HepG2 (cell line): ENCODE results near the gene DPP3. TPM values are rescaled to one million over a fixed set of nuclear protein-coding genes. Genes with fewer than 3 reads are reported as not detected.

Experiments used
- ATF7 ChIP-seq, 2 experiments: fragments of 450-650 bp in 1 of 2; sonication (generic) in 1 of 2; formaldehyde crosslinking in 1 of 2; IDR thresholded peaks; 2 replicates each; pipeline versions ENCODE4 v1.4.0 to v1.6.1; 2016 to 2020; ENCODE audit warnings: antibody characterized with exemption in 1 of 2, mild to moderate bottlenecking in 1 of 2, missing genetic modification reagents in 1 of 2
- CEBPZ ChIP-seq: IDR thresholded peaks from 2 replicates; pipeline ENCODE4 v1.6.1; 2012; ENCODE audit warnings: low read length, improper control_type of control experiment
- FOXO1 ChIP-seq: sonication (generic); formaldehyde crosslinking; IDR thresholded peaks from 2 replicates; pipeline ENCODE4 v1.4.0; 2020; ENCODE audit warnings: missing genetic modification reagents
- FOXP1 ChIP-seq, 2 experiments: fragments of 450-650 bp in 1 of 2; IDR thresholded peaks; 2 replicates each; pipeline ENCODE4 v1.6.1; 2017 to 2018; ENCODE audit warnings: antibody characterized with exemption in 1 of 2
- HES4 ChIP-seq: sonication (generic); formaldehyde crosslinking; IDR thresholded peaks from 2 replicates; pipeline ENCODE4 v1.9.0; 2021; ENCODE audit warnings: mild to moderate bottlenecking, missing genetic modification reagents, borderline replicate concordance
- MEIS2 ChIP-seq: sonication (generic); formaldehyde crosslinking; IDR thresholded peaks from 2 replicates; pipeline ENCODE4 v1.9.0; 2021; ENCODE audit warnings: mild to moderate bottlenecking, missing genetic modification reagents
- MIER3 ChIP-seq: IDR thresholded peaks from 2 replicates; pipeline ENCODE4 v1.6.1; 2016; ENCODE audit warnings: missing compliant biosample characterization, borderline replicate concordance
- MXI1 ChIP-seq: IDR thresholded peaks from 3 replicates; pipeline ENCODE4 v1.6.1; 2012; ENCODE audit warnings: low read depth, low read length, inconsistent platforms, borderline replicate concordance
- ZBTB14 ChIP-seq: sonication (generic); formaldehyde crosslinking; IDR thresholded peaks from 2 replicates; pipeline ENCODE4 v1.4.0; 2020; ENCODE audit warnings: missing genetic modification reagents
- ZBTB37 ChIP-seq: sonication (generic); formaldehyde crosslinking; IDR thresholded peaks from 2 replicates; pipeline ENCODE4 v1.4.0; 2020; ENCODE audit warnings: mild to moderate bottlenecking, missing genetic modification reagents
- ZNF318 ChIP-seq: sonication (generic); formaldehyde crosslinking; IDR thresholded peaks from 2 replicates; pipeline ENCODE4 v1.4.0; 2020; ENCODE audit warnings: mild to moderate bottlenecking, missing genetic modification reagents
- ZNF326 ChIP-seq: sonication (generic); formaldehyde crosslinking; IDR thresholded peaks from 2 replicates; pipeline ENCODE4 v1.4.0; 2020; ENCODE audit warnings: missing genetic modification reagents, borderline replicate concordance
- polyA plus RNA-seq, 8 experiments: library from polyadenylated mRNA; depleted of rRNA in 3 of 8; stranded (reverse) in 7 of 8; unstranded in 1 of 8; fragments of >200 nt; fragmentation: Illumina TruSeq in 4 of 8; extraction: Trizol in 4 of 8; gene quantifications; 2 replicates each; pipeline versions ENCODE4 v1.2.1 to v1.2.3, GENCODE V29; 2011 to 2016; ENCODE audit warnings: low read depth in 4 of 8, missing spikeins in 1 of 8, mixed read lengths in 1 of 8; ENCODE audit not compliant: insufficient read depth in 1 of 8
- total RNA-seq, 5 experiments: library from RNA; depleted of rRNA; stranded (reverse); fragments of >200 nt; fragmentation: Illumina TruSeq; extraction: Trizol; gene quantifications; 2 replicates each; pipeline ENCODE4 v1.2.3, GENCODE V29; 2016; ENCODE audit warnings: low read depth in 1 of 5
- TF ChIP-seq, protein P1 (sequence below): IDR thresholded peaks from 2 replicates; pipeline ENCODE4 v1.6.1; 2016; ENCODE audit warnings: low read depth, borderline replicate concordance

DPP3 gene
- total and polyA plus RNA-seq, 2 of the 13 experiments (the other 11 are each of a cell fraction or from before 2014, with no cell fraction given): 38.4 to 59.8 TPM

DNA sequence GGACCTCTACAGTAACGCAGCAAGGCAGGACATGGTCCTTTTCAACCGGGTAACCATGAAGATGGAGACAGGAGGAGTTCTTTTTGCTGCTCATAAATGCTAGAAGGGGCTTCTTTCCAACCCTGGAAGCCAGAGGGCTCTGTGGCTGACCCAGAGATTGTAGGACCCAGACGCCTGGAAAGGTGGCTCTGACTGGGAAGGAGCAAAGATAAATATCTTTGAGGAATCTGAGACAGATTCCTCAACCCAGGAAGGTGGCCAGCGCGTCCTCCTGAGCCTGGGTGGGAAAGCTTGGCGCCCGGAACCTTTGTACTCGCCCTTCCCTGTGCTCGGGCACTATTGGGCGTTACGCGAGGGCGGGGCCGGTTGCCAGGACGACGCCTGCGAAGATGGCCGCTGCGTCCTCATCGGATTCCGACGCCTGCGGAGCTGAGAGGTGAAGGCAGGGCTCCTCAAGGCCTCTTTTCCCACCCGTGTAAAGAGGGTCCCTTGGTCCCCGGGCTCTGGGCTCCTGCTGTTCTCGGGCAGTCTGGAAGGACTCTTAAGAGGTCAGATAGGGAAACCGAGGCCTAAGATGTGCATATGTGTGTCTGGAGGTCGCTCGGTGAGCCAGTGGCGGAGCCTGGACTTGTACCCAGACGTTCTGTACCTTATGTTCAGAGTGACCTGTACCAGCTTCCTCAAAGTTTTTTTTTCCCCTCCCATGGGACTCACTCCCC lies 30.2 kb downstream of the DPP3 start, which contains the start of gene BBS1 (continued):
- TF ChIP-seq, protein P1, sequence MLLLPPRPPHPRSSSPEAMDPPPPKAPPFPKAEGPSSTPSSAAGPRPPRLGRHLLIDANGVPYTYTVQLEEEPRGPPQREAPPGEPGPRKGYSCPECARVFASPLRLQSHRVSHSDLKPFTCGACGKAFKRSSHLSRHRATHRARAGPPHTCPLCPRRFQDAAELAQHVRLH (CRISPR knock-in tag): 0 out of 2 replicates have a peak, but pooled peaks have one; percentile 25
- TF ChIP-seq ATF7 (IDR thresholded peaks at IDR 0.05) (no peak), ATF7 (CRISPR knock-in tag; IDR thresholded peaks at IDR 0.05) (no peak), ZNF318 (CRISPR knock-in tag) (no peak), MEIS2 (CRISPR knock-in tag) (peak; percentile 56; the same call in 1 of the 2 replicates), FOXO1 (no peak), CEBPZ (no peak), FOXP1 (IDR thresholded peaks at IDR 0.05) (no peak), FOXP1 (CRISPR knock-in tag; IDR thresholded peaks at IDR 0.05) (peak; percentile 40; the same call in 1 of the 2 replicates), ZBTB14 (peak; percentile 51; the same call in 1 of the 2 replicates), HES4 (CRISPR knock-in tag) (no peak), ZBTB37 (CRISPR knock-in tag) (no peak), ZNF326 (no peak), MXI1 (peak; percentile 96; the same call in 2 of the 3 replicates), MIER3 (peak; percentile 68; the same call in 1 of the 2 replicates)
